GM23248 (cell line): ENCODE results near the gene CPLX1. TPM values are rescaled to one million over a fixed set of nuclear protein-coding genes. Genes with fewer than 3 reads are reported as not detected.
A peak's percentile ranks its signal among the peaks of the same experiment; 100 is the strongest.

Experiments
- DNase-seq: peaks from one replicate; pipeline ENCODE4 v3.0.0-alpha.2; 2015
- H2AFZ ChIP-seq: fragments of 200-600 bp; sonication (generic); 2 replicates; pipeline ENCODE4 v1.6.1; 2016; ENCODE audit warnings: antibody characterized with exemption
- H3F3A ChIP-seq: fragments of 200-600 bp; sonication (generic); 2 replicates; pipeline ENCODE4 v1.6.1; 2016; ENCODE audit warnings: mild to moderate bottlenecking, antibody characterized with exemption, mixed run types; ENCODE audit not compliant: insufficient read depth
- H3K27ac ChIP-seq: fragments of 200-600 bp; sonication (generic); 2 replicates; pipeline ENCODE4 v1.5.1; 2016; ENCODE audit warnings: mild to moderate bottlenecking
- H3K27me3 ChIP-seq: fragments of 200-600 bp; sonication (generic); replicated peaks from 2 replicates; pipeline ENCODE4 v1.6.1; 2016; ENCODE audit warnings: mild to moderate bottlenecking; ENCODE audit not compliant: insufficient read depth
- H3K36me3 ChIP-seq: fragments of 200-600 bp; sonication (generic); 2 replicates; pipeline ENCODE4 v1.6.1; 2016; ENCODE audit warnings: low read depth, mild to moderate bottlenecking
- H3K4me1 ChIP-seq: fragments of 200-600 bp; sonication (generic); 2 replicates; pipeline ENCODE4 v1.6.1; 2016; ENCODE audit warnings: mild to moderate bottlenecking; ENCODE audit not compliant: insufficient read depth
- H3K4me2 ChIP-seq: fragments of 200-600 bp; sonication (generic); one replicate; pipeline ENCODE4 v1.6.1; 2016; ENCODE audit warnings: mild to moderate bottlenecking; ENCODE audit not compliant: unreplicated experiment
- H3K4me3 ChIP-seq: fragments of 200-600 bp; sonication (generic); 2 replicates; pipeline ENCODE4 v1.5.1; 2016; ENCODE audit warnings: mild to moderate bottlenecking
- H3K79me2 ChIP-seq: fragments of 200-600 bp; sonication (generic); 2 replicates; pipeline ENCODE4 v1.6.1; 2016; ENCODE audit warnings: mild to moderate bottlenecking; ENCODE audit not compliant: insufficient read depth
- H3K9ac ChIP-seq: fragments of 200-600 bp; sonication (generic); 2 replicates; pipeline ENCODE4 v1.6.1; 2016; ENCODE audit warnings: mild to moderate bottlenecking
- H3K9me2 ChIP-seq: fragments of 200-600 bp; sonication (generic); 2 replicates; pipeline ENCODE4 v1.6.1; 2016; ENCODE audit warnings: mixed run types, mild to moderate bottlenecking, moderate library complexity; ENCODE audit not compliant: insufficient read depth
- H3K9me3 ChIP-seq: fragments of 200-600 bp; sonication (generic); one replicate; pipeline ENCODE4 v1.6.1; 2017; ENCODE audit warnings: low read depth
- H4K20me1 ChIP-seq: fragments of 200-600 bp; sonication (generic); 2 replicates; pipeline ENCODE4 v1.6.0; 2016; ENCODE audit not compliant: insufficient read depth
- EZH2 ChIP-seq: fragments of 200-600 bp; sonication (generic); IDR thresholded peaks from 2 replicates; pipeline ENCODE4 v1.6.1; 2018; ENCODE audit warnings: antibody characterized with exemption, mild to moderate bottlenecking; ENCODE audit not compliant: insufficient read depth, poor library complexity, severe bottlenecking
- EZH2phosphoT487 ChIP-seq: fragments of 200-600 bp; sonication (generic); IDR thresholded peaks from 2 replicates; pipeline ENCODE4 v1.6.1; 2018; ENCODE audit warnings: antibody characterized with exemption, moderate library complexity, mild to moderate bottlenecking, low read depth; ENCODE audit not compliant: insufficient read depth
- WGBS, 2 experiments: methylation state at CpG; one replicate each; pipeline ENCODE4 v1.1.6; 2015 to 2017; ENCODE audit warnings: low lambda C conversion rate in 2 of 2, low coverage in 1 of 2; ENCODE audit errors: missing lambda C conversion rate in 2 of 2; 5-methylcytosine and 5-hydroxymethylcytosine counted together
- in situ Hi-C: fragments of 300-500 bp; cut with MboI; formaldehyde crosslinking; loops from 2 replicates; pipeline ENCODE4 v1.15.0; 2020
- polyA plus RNA-seq: library from polyadenylated mRNA; unstranded; fragments of >200 nt; fragmentation: Nextera tagmentation; extraction: Ambion mirVana; gene quantifications from 2 replicates; pipeline ENCODE4 v1.2.1, GENCODE V29; 2016
- total RNA-seq: library from RNA; depleted of rRNA; stranded (reverse); fragments of >200 nt; shearing (Covaris generic); gene quantifications from 2 replicates; pipeline ENCODE4 v1.2.3, GENCODE V29; 2014

The CPLX1 gene
- total and polyA plus RNA-seq, 2 experiments from 2014 or later: not detected

- in situ Hi-C loops: no loop called here
- 73 to 74% methylated on average over 14 to 19 of the region's 19 CpGs for WGBS, 2 experiments
Measured at GRCh38 chr4:788006-788635, 37.8 kb downstream of the CPLX1 start.

GRCh38 chr4:787561-787981, 38.4 kb downstream of the CPLX1 start:
- in situ Hi-C loops: no loop called here
- no peak overlapping the region for H2AFZ ChIP-seq
- H3K4me3 ChIP-seq: no peak overlapping the region
- peaks cover under 1% of the 10 kb centered on the region; the same call in 1 of the 2 replicates for H3K4me1 ChIP-seq
- no peak for DNase-seq
- H3K27ac ChIP-seq: no peak overlapping the region
- H3K79me2 ChIP-seq: no peaks in the 10 kb centered on the region
- peaks cover 34% of the 10 kb centered on the region for H3K27me3 ChIP-seq
- no peaks in the 10 kb centered on the region for H3K9me2 ChIP-seq
- H4K20me1 ChIP-seq: no peaks in the 10 kb centered on the region
- no peak for TF ChIP-seq EZH2
- no peak for TF ChIP-seq EZH2phosphoT487
- H3K9me3 ChIP-seq: no peaks in the 10 kb centered on the region
- H3F3A ChIP-seq: no peaks in the 10 kb centered on the region
- no peaks in the 10 kb centered on the region for H3K36me3 ChIP-seq
- 83 to 92% methylated on average over 13 to 16 of the region's 16 CpGs for WGBS, 2 experiments
- no peak overlapping the region for H3K9ac ChIP-seq
- H3K4me2 ChIP-seq: no peak overlapping the region

More at GRCh38 chr4:788006-788635, 37.8 kb downstream of the CPLX1 start:
- H3K9me2 ChIP-seq: no peaks in the 10 kb centered on the region
- no peaks in the 10 kb centered on the region for H3F3A ChIP-seq
- no peak overlapping the region for H3K4me2 ChIP-seq
- no peak for TF ChIP-seq EZH2
- TF ChIP-seq EZH2phosphoT487: no peak
- no peaks in the 10 kb centered on the region for H3K4me1 ChIP-seq
- no peaks in the 10 kb centered on the region for H4K20me1 ChIP-seq
- no peaks in the 10 kb centered on the region for H3K9me3 ChIP-seq
- H3K27ac ChIP-seq: no peak overlapping the region
- H2AFZ ChIP-seq: no peak overlapping the region
- no peaks in the 10 kb centered on the region for H3K36me3 ChIP-seq
- no peak overlapping the region for H3K9ac ChIP-seq
- H3K79me2 ChIP-seq: no peaks in the 10 kb centered on the region
- no peak for DNase-seq
- H3K4me3 ChIP-seq: no peak overlapping the region
- H3K27me3 ChIP-seq: peaks cover 39% of the 10 kb centered on the region

DNA sequence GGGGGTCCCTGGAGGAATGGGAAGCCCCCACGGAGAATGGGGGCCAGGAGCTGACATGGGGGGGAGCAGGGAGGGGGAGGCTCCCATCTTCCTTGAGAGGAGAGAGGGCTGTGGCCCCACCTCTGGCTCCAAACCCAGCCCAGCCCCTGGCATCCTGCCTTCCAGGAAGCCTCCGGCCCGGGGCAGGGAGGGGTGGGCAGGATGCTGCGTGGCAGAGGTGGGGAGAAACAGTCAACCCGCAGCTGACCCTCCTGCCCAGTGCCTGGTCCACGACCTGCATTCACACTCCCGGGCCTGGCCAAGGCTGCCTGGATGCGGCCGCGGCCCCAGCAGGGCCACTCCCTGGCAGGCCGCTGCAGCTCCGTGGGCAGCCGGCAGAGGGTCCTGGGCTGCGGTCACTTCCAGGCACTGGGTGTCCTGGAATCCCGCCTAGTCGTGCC, 39.0 kb downstream of the CPLX1 start:
- 54 to 67% methylated on average over 12 to 16 of the region's 16 CpGs for WGBS, 2 experiments
- H3K9me2 ChIP-seq: no peaks in the 10 kb centered on the region
- H3K79me2 ChIP-seq: no peaks in the 10 kb centered on the region
- no peaks in the 10 kb centered on the region for H3K9me3 ChIP-seq
- H2AFZ ChIP-seq: no peak overlapping the region
- no peak for TF ChIP-seq EZH2
- H4K20me1 ChIP-seq: no peaks in the 10 kb centered on the region
- H3K9ac ChIP-seq: no peak overlapping the region
- H3K27me3 ChIP-seq: peaks cover 28% of the 10 kb centered on the region
- H3K4me1 ChIP-seq: peaks cover 4% of the 10 kb centered on the region; the same call in 1 of the 2 replicates
- H3K4me3 ChIP-seq: no peak overlapping the region
- no peak for DNase-seq
- no peaks in the 10 kb centered on the region for H3F3A ChIP-seq
- in situ Hi-C loops: no loop called here
- no peak overlapping the region for H3K27ac ChIP-seq
- H3K4me2 ChIP-seq: no peak overlapping the region
- H3K36me3 ChIP-seq: no peaks in the 10 kb centered on the region

DNA sequence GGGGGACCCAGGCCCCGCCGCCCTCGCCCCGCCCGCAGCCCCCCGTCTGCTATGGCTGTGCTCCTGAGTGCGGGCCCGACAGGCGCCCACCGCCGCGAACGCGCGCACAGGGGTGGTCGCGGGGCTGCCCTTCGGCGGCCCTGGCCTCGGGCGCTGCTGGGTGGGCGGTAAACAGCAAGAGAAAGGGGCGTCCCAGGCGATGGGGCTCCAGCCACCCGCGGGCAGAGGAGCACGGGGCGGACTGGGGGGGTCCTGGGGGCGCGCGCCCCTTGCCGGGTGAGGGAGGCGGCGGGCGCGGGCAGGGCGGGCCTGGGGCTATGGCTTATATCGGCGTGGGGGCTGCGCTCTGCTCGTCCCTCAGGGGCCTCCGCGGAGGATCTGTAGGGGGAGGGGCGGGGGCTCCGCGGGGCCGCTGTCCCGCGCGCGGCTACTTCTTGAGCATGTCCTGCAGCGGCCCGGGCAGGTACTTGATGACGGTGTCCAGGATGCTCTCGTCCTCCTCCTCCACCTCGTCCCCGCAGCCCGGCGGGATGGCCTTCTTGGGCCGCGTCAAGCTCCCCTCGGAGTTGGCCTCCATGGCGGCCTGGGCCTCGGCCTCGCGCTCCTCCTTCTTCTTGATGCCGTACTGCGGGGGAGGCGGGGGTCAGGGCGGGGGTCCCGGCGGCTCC, 39.7 kb downstream of the CPLX1 start:
- H3K4me3 ChIP-seq: 0 out of 2 replicates have a peak overlapping the region, but pooled peaks have one; percentile 26
- H3K27ac ChIP-seq: no peak overlapping the region
- peaks cover 4% of the 10 kb centered on the region; the same call in 1 of the 2 replicates for H3K4me1 ChIP-seq
- no peak for DNase-seq
- no peaks in the 10 kb centered on the region for H3K36me3 ChIP-seq
- H3K9me3 ChIP-seq: no peaks in the 10 kb centered on the region
- WGBS, 2 experiments: 6% methylated on average over 35 to 58 of the region's 72 CpGs
- no peak overlapping the region for H3K9ac ChIP-seq
- no peaks in the 10 kb centered on the region for H3F3A ChIP-seq
- TF ChIP-seq EZH2phosphoT487 (no peak), EZH2 (peak; percentile 83)
- peaks cover 4% of the 10 kb centered on the region for H3K79me2 ChIP-seq
- no peak overlapping the region for H2AFZ ChIP-seq
- in situ Hi-C loops: no loop called here
- H3K27me3 ChIP-seq: peaks cover 22% of the 10 kb centered on the region
- H3K4me2 ChIP-seq: no peak overlapping the region
- no peaks in the 10 kb centered on the region for H4K20me1 ChIP-seq
- H3K9me2 ChIP-seq: no peaks in the 10 kb centered on the region
